Endothelial cell of umbilical vein (primary cell): ENCODE measurements around the gene MAP7D2. TPM values are rescaled to one million over a fixed set of nuclear protein-coding genes. Genes with fewer than 3 reads are reported as not detected.

Source experiments
- BruUV-seq: library from RNA; stranded (reverse); fragments of 400-500 nt; replicated peaks from 2 replicates; lab custom pipeline; 2021; lab: Mats Ljungman, UMichigan
- CTCF ChIA-PET: fragments of 300-600, 350-600 bp; sonication (Branson Sonifier 250); formaldehyde crosslinking; loops from one replicate; lab custom pipeline; 2021; ENCODE audit warnings: antibody characterized with exemption, inconsistent platforms; lab: Charles Lee
- POLR2A ChIA-PET: fragments of 300-600, 350-600 bp; sonication (Branson Sonifier 250); formaldehyde crosslinking; loops from one replicate; lab custom pipeline; 2021; ENCODE audit warnings: antibody characterized with exemption, inconsistent platforms; lab: Charles Lee
- DNase-seq: peaks from one replicate; pipeline ENCODE4 v3.0.0-alpha.2; 2011; ENCODE audit warnings: low read depth, low spot score
- FAIRE-seq: peaks from 2 replicates; lab custom pipeline; 2011; peaks lifted over from hg19 to GRCh38; lab: Jason Lieb, UNC
- H2AFZ ChIP-seq: 2 replicates; pipeline ENCODE4 v1.6.0; 2012; ENCODE audit warnings: low read depth, low read length, control low read depth, inconsistent platforms
- H3K27ac ChIP-seq: 2 replicates; pipeline ENCODE4 v1.5.1; 2011; ENCODE audit warnings: low read depth, mild to moderate bottlenecking, control low read depth, low read length, moderate library complexity; ENCODE audit not compliant: insufficient read depth
- H3K27me3 ChIP-seq, 2 experiments: 2 replicates each; pipeline versions ENCODE4 v1.6.0 to v1.6.1; 2011; ENCODE audit warnings: low read length in 2 of 2, mixed read lengths in 1 of 2; ENCODE audit not compliant: control insufficient read depth in 2 of 2, insufficient read depth in 2 of 2
- H3K36me3 ChIP-seq, 2 experiments: 2 replicates in 1 of 2; 3 replicates in 1 of 2; pipeline ENCODE4 v1.5.1; 2011; ENCODE audit warnings: low read length in 2 of 2, mild to moderate bottlenecking in 1 of 2, moderate library complexity in 1 of 2; ENCODE audit not compliant: control insufficient read depth in 2 of 2, insufficient read depth in 2 of 2; ENCODE audit errors: extremely low read depth in 1 of 2
- H3K4me1 ChIP-seq: 3 replicates; pipeline ENCODE4 v1.5.1; 2011; ENCODE audit warnings: mild to moderate bottlenecking, low read length; ENCODE audit not compliant: control insufficient read depth, insufficient read depth; ENCODE audit errors: extremely low read depth
- H3K4me2 ChIP-seq: 2 replicates; pipeline ENCODE4 v1.6.1; 2011; ENCODE audit warnings: low read length, control low read depth, mixed read lengths; ENCODE audit not compliant: insufficient read depth
- H3K4me3 ChIP-seq, 3 experiments: fragments of 200-600 bp in 1 of 3; sonication (generic), shearing (Covaris generic) in 1 of 3; replicated peaks in 1 of 3; 2 replicates each; pipeline ENCODE4 v1.5.1; 2011 to 2016; ENCODE audit warnings: control low read depth in 3 of 3, low read length in 3 of 3, mild to moderate bottlenecking in 2 of 3, inconsistent platforms in 1 of 3, low read depth in 1 of 3, moderate library complexity in 1 of 3; ENCODE audit not compliant: insufficient read depth in 1 of 3
- H3K79me2 ChIP-seq: 2 replicates; pipeline ENCODE4 v1.6.0; 2012; ENCODE audit warnings: low read length, inconsistent platforms; ENCODE audit not compliant: control insufficient read depth, insufficient read depth
- H3K9ac ChIP-seq: replicated peaks from 2 replicates; pipeline ENCODE3; 2011; ENCODE audit warnings: low read length, control low read depth; ENCODE audit not compliant: insufficient read depth; ENCODE audit errors: extremely low read depth
- H3K9me1 ChIP-seq: replicated peaks from 3 replicates; pipeline ENCODE4 v1.6.0; 2011; ENCODE audit warnings: mild to moderate bottlenecking, low read length; ENCODE audit not compliant: control insufficient read depth, insufficient read depth; ENCODE audit errors: extremely low read depth
- H3K9me3 ChIP-seq: replicated peaks from 2 replicates; pipeline ENCODE4 v1.5.1; 2012; ENCODE audit warnings: low read length, inconsistent platforms; ENCODE audit not compliant: control insufficient read depth, insufficient read depth
- H4K20me1 ChIP-seq: replicated peaks from 2 replicates; pipeline ENCODE3; 2011; ENCODE audit warnings: mild to moderate bottlenecking, low read length; ENCODE audit not compliant: control insufficient read depth, insufficient read depth; ENCODE audit errors: extremely low read depth
- CTCF ChIP-seq, 2 donors: IDR thresholded peaks; 1 replicate in 1 of 2; 2 replicates in 1 of 2; pipeline ENCODE4 v1.5.1; 2011; ENCODE audit warnings: low read length in 2 of 2, mild to moderate bottlenecking in 2 of 2, moderate library complexity in 2 of 2, control low read depth in 1 of 2, inconsistent platforms in 1 of 2, low read depth in 1 of 2; ENCODE audit not compliant: insufficient read depth in 1 of 2; ENCODE audit errors: extremely low read depth in 1 of 2
- EZH2 ChIP-seq: IDR thresholded peaks from 2 replicates; pipeline ENCODE4 v1.6.1; 2012; ENCODE audit warnings: borderline replicate concordance, low read depth, mild to moderate bottlenecking, moderate library complexity, low read length, inconsistent platforms; ENCODE audit not compliant: severe bottlenecking
- FOS ChIP-seq: IDR thresholded peaks from 2 replicates; pipeline ENCODE4 v1.6.1; 2011; ENCODE audit warnings: mild to moderate bottlenecking, low read length, moderate library complexity, borderline replicate concordance; ENCODE audit not compliant: insufficient read depth
- GATA2 ChIP-seq: IDR thresholded peaks from 2 replicates; pipeline ENCODE4 v1.7.0; 2011; ENCODE audit warnings: low read depth, mild to moderate bottlenecking, moderate library complexity, mixed read lengths, low read length; ENCODE audit not compliant: insufficient read length, insufficient read depth
- JUN ChIP-seq: IDR thresholded peaks from 2 replicates; pipeline ENCODE4 v1.6.1; 2011; ENCODE audit warnings: borderline replicate concordance, low read depth; ENCODE audit not compliant: insufficient read length, insufficient read depth
- MAX ChIP-seq: IDR thresholded peaks from 2 replicates; pipeline ENCODE4 v1.6.1; 2011; ENCODE audit not compliant: insufficient read depth, insufficient read length
- MYC ChIP-seq: IDR thresholded peaks from one replicate; pipeline ENCODE4 v1.6.1; 2011; ENCODE audit warnings: mild to moderate bottlenecking, low read depth, low read length
- POLR2A ChIP-seq: IDR thresholded peaks from 2 replicates; pipeline ENCODE4 v1.6.1; 2012; ENCODE audit warnings: low read depth, mild to moderate bottlenecking, control low read depth, low read length
- POLR2AphosphoS5 ChIP-seq: IDR thresholded peaks from 2 replicates; pipeline ENCODE4 v1.6.1; 2012; ENCODE audit warnings: low read depth, mild to moderate bottlenecking, control low read depth, low read length, moderate library complexity; ENCODE audit not compliant: insufficient read depth
- dilution Hi-C: fragments of 300-500 bp; cut with MboI; formaldehyde crosslinking; loops from one replicate; pipeline ENCODE4 v1.15.0; 2019; ENCODE audit warnings: low sequenced_read_pairs; ENCODE audit not compliant: extremely low pct_ligation_motif_present
- intact Hi-C: fragments of 100-400 bp; cut with micrococcal nuclease; formaldehyde crosslinking; loops from one replicate; pipeline ENCODE4 v1.10.0; 2022
- polyA plus RNA-seq, 4 experiments: library from polyadenylated mRNA; depleted of rRNA in 3 of 4; stranded (reverse) in 3 of 4; unstranded in 1 of 4; fragments of >200 nt; gene quantifications; 2 replicates each; pipeline versions ENCODE4 v1.2.1 to v1.2.3, GENCODE V29; 2011 to 2012; ENCODE audit warnings: missing spikeins in 1 of 4
- total RNA-seq: library from RNA; stranded (reverse); gene quantifications from 2 replicates; pipeline ENCODE4 v1.2.3, GENCODE V29; 2021

MAP7D2 gene
- total and polyA plus RNA-seq, 2 donors (not counting 3 experiments of a cell fraction or from before 2014, with no cell fraction given): 0.08 to 0.15 TPM

GRCh38 chrX:20124964-20125363 is 8.3 kb upstream of the MAP7D2 start:
- dilution Hi-C loops (no loop called here), intact Hi-C loops (no loop called here)
- ChIA-PET POLR2A (no interaction called here), CTCF (no interaction called here)
- Histone ChIP-seq H3K36me3 (no peaks in the 10 kb centered on the region), H3K9me1 (no peaks in the 10 kb centered on the region), H3K79me2 (no peaks in the 10 kb centered on the region), H3K4me3 (no peak overlapping the region), H3K27ac (no peak overlapping the region), H3K9ac (no peak overlapping the region), H3K9me3 (no peaks in the 10 kb centered on the region), H3K4me1 (no peaks in the 10 kb centered on the region), H3K27me3 (no peaks in the 10 kb centered on the region), H2AFZ (no peak overlapping the region), H4K20me1 (no peaks in the 10 kb centered on the region), H3K4me2 (no peak overlapping the region)
- no peak for DNase-seq
- no TSS peak for BruUV-seq
- no peak for FAIRE-seq
- TF ChIP-seq CTCF (IDR thresholded peaks at IDR 0.05; ENCODE audit: extremely low read depth in 1 of 2, insufficient read depth in 1 of 2, low read depth in 1 of 2, low read length in 2 of 2) (no peak), FOS (no peak), GATA2 (no peak), POLR2A (no peak), MYC (no peak), JUN (no peak), MAX (no peak), POLR2AphosphoS5 (no peak), EZH2 (no peak)
